ENCODE measurements around the gene RNF112.
"Not testable (repeated sequence)": the region's sequence is repeated elsewhere in the genome, so short reads cannot be mapped to it uniquely, and the experiment has no call there.

The RNF112 gene

DNA sequence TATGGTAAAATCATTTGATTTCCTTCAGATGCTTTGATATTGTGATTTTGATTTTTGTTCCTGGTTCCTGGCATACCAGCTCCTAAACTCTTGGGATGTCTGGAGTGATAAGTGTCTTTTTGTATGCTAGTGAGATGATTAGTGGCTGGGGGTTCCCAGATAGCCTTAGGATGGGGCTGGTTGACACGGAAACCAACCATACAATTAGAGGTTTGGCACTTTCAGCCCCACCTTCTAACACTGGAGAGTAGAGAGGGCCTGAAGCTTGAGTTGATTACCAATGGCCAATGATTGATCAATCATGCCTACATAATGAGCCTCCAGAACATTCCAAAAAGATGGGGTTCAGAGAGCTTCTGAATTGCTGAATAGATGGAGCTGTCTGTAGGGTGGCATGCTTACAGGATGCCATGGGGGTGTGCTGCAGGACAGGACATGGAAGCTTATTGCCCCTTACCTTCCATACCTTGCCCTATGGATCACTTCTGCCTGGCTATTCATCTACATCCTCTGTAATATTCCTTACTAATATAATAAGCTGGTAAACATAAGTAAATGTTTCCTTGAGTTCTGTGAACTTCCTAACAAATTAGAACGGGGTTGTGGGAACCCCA lies 22.8 kb downstream of the RNF112 start:
- no peak for DNase-seq (ENCODE audit: low read depth)
- H3K4me3 ChIP-seq (ENCODE audit: low read depth, low read length) = no peak overlapping the region

DNA sequence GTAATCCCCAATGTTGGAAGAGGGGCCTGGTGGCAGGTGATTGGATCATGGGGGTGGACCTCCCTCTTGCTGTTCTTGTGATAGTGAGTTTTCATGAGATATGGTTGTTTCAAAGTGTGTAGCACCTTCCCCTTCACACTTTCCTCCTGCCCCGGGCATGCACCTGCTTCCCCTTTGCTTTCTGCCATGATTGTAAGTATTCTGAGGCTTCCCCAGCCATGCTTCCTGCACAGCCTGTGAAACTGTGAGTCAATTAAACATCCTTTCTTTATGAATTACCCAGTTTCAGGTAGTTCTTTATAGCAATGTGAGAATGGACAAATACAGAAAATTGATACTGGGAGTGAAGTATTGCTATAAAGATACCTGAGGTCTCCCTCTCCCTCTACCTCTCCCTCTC lies 29.4 kb downstream of the RNF112 start:
- no peak for DNase-seq (ENCODE audit: low read depth)
- H3K4me3 ChIP-seq (ENCODE audit: low read depth, low read length) = no peak overlapping the region

DNA sequence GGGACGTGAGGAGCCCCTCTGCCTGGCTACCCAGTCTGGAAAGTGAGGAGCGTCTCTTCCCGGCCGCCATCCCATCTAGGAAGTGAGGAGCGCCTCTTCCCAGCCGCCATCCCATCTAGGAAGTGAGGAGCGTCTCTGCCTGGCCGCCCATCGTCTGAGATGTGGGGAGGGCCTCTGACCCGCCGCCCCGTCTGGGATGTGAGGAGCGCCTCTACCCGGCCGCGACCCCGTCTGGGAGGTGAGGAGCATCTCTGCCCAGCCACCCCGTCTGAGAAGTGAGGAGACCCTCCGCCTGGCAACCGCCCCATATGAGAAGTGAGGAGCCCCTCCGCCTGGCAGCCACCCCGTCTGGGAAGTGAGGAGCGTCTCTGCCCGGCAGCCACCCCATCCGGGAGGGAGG lies 30.3 kb downstream of the RNF112 start:
- H3K4me3 ChIP-seq (ENCODE audit: low read depth, low read length); DNase-seq (ENCODE audit: low read depth): not testable (repeated sequence)

DNA sequence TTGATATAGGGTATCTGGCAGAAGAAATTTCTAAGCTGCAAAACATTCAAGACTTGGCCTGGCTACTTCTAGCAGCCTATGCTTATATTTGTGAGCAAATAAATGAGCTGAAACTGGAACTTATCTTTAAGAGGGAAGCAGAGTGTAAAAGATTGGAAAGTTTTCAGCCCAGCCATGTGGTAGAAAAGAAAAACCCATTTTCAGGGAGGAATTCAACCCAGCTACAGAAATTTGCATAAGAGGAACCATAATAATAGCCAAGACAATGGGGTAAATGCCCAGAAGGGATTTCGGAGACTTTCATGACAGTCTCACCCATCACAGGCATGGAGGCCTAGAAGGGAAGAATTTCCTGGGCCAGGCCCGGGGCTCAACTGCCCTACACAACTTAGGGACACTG lies 31.7 kb downstream of the RNF112 start:
- no peak for DNase-seq (ENCODE audit: low read depth)
- H3K4me3 ChIP-seq (ENCODE audit: low read depth, low read length) = no peak overlapping the region

DNA sequence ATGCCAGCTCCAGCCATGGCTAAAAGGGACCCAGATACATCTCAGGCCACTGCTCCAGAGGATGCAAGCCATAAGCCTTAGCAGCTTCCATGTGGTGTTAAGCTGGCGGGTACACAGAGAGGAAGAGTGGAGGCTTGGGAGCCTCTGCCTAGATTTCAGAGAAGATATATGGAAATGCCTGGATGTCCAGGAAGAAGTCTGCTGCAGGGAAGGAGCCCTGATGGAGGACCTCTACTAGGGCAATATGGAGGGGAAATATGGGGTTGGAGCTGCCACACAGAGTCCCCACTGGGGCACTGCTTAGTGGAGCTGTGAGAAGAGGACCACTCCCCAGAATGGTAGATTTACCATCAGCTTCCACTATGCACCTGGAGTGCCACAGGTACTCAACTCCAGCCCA lies 32.1 kb downstream of the RNF112 start:
- no peak for DNase-seq (ENCODE audit: low read depth)
- H3K4me3 ChIP-seq (ENCODE audit: low read depth, low read length) = no peak overlapping the region

DNA sequence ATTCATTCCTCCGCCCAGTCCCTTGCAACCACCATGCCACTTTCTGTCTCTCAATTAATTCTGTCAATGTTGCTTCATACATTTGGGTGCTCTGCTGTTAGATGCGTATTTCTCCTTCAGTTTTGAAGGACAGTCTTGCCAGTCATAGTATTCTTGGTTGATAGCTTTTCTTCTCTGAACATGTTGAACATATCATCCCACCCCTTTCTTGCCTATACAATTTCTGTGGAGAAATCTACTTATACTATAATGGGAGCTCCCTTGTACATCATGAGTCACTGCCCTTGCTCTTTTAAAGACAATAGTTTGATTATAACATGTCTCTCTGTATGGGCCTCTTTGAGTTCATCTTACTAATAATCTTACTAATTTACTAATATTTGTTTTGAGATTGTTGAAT lies 34.1 kb downstream of the RNF112 start:
- no peak for DNase-seq (ENCODE audit: low read depth)
- no peak overlapping the region for H3K4me3 ChIP-seq (ENCODE audit: low read depth, low read length)

DNA sequence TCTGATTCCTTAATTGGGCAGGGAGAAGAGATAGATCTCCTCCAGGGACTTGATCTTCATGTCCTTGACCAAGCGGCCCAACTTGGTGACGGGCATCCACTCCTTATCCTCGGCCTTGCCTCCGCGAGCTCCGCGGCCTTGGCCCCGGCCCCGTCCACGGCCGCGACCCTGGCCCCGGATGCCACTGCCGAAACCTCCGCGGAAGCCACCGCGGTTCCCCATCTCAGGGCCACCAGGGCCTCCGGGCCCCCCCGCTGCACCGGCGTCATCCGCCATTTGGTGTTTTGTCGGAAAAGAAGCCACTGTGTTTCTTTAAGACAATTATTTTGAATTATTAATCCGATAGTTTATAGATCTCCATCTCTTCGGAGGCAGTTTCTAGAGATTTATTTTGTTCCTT lies 35.5 kb downstream of the RNF112 start:
- H3K4me3 ChIP-seq (ENCODE audit: low read depth, low read length); DNase-seq (ENCODE audit: low read depth): not testable (repeated sequence)

DNA sequence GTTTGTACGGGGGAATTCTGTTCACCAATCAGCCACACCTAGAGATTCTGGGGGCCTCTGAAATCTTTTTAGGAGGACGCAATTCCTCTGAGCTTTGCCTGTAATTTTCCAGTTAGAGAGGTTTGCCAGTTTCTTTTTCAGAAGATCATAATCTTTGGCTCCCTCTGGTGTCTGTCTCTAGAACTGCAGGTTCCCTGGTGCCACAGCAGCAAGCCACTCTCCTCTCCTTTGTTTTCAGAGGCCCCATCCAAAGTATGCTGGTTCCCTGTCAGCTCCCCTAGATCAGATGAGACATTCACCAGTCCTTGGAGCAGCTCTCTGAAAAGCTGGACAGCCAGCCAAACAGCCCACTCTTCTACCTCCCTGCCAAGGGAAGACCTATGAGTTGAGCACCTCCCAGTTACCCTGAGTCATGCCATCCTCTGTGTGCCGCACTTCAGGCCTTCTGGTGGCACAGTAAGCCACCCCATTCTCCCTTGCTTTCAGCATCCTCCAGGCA lies 36.1 kb downstream of the RNF112 start:
- DNase-seq (ENCODE audit: low read depth) = no peak
- H3K4me3 ChIP-seq (ENCODE audit: low read depth, low read length) = no peak overlapping the region

DNA sequence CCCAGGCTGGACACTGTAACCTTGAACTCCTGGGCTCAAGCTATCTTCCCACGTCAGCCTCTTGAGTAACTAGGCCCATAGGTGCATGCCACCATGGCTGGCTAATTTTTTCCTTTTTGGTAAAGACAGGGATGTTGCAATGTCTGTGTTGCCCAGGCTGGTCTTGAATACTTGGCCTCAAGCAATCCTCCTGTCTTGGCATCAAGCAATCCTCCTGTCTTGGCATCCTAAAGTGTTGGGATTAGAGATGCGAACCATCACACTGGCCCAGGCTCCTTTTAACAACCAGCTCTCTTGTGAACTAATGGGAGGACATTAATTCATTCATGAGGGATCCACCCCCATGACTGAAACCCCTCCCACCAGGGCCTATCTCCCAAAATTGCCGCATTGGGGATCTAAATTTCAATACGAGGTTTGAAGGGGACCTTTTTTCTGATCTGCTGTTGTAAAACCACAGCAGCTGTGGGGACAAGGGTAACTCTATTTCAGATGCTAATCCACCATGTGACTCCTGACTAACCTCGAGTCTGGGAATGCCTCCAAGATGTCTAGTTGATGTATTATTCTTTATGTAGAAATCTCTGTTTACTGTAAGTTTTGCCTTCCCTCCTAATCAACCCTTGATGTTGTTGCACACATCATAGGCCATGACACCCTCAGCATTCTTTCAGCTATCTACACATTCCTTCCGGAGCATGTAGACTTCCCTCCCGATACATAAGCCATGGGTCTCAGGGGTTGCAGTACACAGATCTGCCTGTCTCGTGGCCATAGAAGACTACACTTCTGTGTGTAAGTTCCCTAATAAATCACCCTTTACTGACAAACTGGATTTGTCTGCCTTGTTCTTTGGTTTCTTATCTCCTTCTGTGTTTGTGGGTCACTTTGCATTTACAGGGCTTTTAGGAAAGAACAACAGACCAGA lies 37.6 kb downstream of the RNF112 start:
- peak; percentile 88 for DNase-seq (ENCODE audit: low read depth)

DNA sequence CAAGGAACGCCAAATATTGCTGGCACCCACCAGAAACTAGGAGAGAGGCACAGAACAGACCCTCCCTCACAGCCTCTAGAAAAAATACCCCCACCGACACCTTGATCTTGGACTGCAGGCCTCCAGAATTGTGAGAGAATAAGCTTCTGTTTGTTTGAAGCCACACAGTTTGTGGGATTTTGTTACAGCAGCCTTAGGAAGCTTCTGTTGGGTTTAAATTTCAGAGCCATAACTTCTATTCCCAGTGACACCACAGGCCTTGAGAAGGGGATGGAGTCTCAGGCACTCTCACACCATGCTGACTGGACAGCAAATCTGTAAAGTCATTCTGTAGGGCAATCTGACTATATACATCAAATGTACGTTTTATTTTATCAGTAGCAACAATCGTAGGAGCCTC lies 38.6 kb downstream of the RNF112 start:
- no peak overlapping the region for H3K4me3 ChIP-seq (ENCODE audit: low read depth, low read length)
- DNase-seq (ENCODE audit: low read depth) = no peak

More for the DNA sequence above, 37.6 kb downstream of the RNF112 start:
- H3K4me3 ChIP-seq (ENCODE audit: low read depth, low read length) = no peak overlapping the region

DNA sequence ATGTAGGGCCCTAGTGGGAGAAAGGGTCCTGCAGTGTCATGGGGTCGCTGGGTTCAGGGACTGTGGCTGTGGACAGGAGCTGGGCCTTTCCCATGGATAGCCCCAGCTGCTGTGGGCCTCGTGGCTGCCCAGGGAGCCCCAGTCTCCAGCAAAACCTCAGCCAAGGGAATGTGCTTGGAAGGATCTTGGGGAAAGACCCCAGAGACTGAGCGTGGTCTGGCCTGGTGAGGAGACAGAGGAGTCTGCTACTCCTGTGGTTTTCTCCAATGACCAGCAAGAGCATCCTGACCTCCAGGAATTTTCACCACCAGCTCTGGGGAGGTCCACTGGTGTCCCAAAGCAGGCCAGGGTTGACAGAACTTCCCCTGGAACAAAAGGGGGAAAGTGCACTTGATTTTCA lies 42.3 kb downstream of the RNF112 start:
- no peak overlapping the region for H3K4me3 ChIP-seq (ENCODE audit: low read depth, low read length)
- DNase-seq (ENCODE audit: low read depth) = no peak

DNA sequence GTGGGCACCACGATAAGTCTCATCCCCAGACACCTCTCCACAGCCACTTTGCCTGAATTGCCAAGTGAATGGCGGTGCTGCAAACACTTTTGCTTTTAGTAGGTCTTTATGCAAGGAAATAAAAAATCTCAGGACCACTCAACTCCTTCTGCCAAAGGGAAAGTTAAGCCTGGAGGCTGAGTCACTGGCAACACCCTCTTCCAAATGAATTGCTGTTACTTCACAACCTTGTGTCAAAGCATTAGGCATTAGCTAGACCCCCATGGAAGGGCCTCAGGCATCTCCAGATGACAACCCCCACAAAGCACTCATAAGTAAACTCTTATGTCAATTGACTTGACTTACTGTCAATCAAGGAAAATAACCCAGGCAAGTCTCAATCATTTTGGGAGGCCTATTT lies 43.0 kb downstream of the RNF112 start:
- H3K4me3 ChIP-seq (ENCODE audit: low read depth, low read length) = no peak overlapping the region
- DNase-seq (ENCODE audit: low read depth) = no peak

DNA sequence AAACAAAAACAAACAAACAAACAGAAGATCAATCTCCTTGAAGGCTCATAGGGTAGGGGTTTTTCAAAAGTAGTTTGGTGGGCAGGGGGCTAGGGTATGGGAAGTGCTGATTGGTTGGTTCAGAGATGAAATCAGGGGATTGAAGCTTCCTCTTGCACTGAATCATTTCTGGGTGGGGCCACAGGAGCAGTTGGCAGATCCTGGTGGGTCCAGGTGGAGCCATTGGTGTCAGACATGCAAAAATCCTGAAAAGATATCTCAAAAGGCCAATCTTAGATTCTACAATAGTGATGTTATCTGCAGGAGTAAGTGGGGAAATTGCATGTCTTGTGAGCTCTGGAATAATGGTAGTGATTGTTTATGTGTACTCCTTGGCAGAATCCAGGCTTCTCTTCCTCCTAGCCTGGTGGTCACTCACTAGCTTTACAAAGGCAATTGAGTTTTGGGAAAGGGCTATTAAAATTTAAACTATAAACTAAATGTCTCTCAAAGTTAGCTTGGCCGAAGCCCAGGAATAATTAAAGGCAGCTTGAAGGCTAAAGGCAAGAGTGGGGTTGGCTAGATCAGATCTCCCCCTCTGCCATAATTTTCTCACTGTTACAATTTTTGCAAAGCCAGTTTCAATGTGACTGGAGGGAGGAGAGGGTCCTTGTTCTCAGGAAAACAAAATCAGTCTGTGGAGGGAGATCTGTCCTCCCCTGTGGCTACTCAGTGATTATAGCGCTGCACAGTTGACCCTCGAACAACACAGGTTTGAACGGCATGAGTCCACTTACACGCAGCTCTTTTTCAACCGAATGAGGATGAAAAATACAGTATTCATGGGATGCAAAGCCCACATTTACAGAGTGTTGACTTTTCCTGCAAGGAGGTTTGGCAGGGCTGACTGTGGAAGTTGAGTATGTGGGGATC lies 45.2 kb downstream of the RNF112 start:
- no peak for DNase-seq (ENCODE audit: low read depth)
- H3K4me3 ChIP-seq (ENCODE audit: low read depth, low read length) = no peak overlapping the region

DNA sequence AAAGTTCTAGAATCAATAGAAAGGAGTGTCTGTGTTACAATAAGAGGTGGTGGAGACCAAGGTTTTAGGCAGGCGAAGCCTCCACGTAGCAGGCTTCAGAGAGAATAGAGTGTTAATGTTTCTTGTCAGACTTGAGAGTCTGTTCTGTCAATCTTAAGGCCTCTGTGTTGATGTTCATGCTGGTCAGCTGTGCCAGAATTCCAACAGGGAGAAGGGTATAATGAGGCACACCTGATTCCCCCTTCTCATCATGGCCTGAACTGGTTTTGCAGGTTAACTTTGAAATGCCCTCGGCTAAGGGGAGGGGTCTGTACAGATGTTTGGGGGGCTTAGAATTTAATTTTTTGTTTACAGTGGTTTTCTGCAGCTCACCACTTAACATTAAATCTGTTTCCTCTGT lies 46.0 kb downstream of the RNF112 start:
- no peak overlapping the region for H3K4me3 ChIP-seq (ENCODE audit: low read depth, low read length)
- DNase-seq (ENCODE audit: low read depth) = no peak

DNA sequence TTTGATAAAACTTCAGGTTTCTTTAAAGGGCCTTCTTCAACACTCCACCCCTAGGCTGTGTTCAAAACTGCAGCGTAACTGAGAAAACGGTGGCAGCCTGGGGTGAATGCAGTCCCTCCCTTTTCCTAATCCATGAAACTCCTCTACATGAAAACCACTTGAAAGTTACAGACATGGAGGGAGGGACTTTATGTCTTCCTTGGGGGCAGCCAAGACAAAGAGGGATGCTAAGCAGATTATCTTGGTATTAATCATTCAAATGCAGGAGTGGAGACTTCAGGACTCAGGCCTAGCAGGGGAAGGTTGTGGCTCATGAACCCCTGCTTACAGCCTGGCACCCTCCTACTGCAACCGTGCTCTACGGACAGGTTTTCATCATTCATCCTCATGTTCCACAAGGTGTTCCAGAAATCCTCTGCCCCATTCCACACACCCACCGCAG lies 46.8 kb downstream of the RNF112 start:
- H3K4me3 ChIP-seq (ENCODE audit: low read depth, low read length) = no peak overlapping the region

DNA sequence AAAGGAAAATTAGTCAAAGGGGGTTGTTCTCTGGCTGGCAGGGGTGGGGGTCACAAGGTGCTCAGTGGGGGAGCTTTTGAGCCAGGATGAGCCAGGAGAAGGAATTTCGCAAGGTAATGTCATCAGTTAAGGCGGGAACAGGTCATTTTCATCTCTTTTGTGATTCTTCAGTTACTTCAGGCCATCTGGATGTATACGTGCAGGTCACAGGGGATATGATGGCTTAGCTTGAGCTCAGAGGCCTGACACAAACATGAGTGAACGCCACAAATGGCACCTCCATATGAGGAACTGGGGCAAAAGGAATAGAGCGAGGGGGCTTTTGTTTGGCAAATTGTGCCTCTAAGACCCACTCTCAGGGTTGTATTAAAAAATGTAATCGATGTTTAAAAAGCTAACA lies 47.4 kb downstream of the RNF112 start:
- H3K4me3 ChIP-seq (ENCODE audit: low read depth, low read length); DNase-seq (ENCODE audit: low read depth): not testable (repeated sequence)

More for the DNA sequence above, 46.8 kb downstream of the RNF112 start:
- no peak for DNase-seq (ENCODE audit: low read depth)

DNA sequence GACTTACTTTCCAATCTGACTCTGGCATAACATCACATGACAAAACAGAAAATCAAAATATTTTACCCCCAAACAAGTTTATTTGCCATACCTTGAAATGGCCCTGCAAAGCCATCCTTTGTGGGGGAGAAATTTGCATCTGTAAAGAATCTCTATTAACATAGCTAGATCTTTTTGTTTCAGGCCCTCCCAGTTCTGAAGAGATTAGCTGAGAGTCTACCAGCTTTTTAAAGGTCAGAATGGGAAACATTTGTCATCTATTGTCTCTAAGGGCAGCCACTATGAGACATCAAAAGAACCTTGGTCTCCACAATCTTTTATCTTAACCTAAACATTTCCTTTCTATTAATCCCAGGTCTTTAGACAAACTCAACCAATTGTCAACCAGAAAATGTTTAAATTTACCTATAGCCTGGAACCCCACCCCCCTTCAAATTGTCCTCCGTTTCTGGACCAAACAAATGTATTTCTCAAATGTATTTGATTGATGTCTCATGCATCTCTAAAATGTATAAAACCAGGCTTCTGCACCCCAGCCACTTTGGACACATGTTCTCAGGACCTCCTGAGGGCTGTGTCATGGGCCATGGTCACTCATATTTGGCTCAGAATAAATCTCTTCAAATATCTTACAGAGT lies 48.1 kb downstream of the RNF112 start:
- DNase-seq (ENCODE audit: low read depth); H3K4me3 ChIP-seq (ENCODE audit: low read depth, low read length): not testable (repeated sequence)

DNA sequence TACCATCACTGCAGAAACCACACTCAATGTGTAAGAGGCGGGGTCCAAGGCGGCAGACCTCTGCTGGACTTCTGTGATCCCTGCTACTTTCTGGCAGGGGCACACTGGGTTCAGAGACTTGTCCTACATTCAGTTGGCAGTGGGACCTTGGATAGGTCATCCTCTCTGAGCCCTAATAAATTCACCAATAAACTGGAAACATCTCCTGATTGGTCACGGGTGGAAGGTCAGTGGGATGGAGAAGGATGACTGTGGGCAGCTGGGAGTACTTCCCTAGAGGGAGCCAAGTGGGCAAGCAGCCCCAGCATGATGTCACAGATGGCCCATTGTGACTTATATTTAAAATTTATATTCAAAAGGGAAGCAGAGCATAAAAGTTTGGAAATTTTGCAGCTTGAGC lies 49.7 kb downstream of the RNF112 start:
- DNase-seq (ENCODE audit: low read depth) = no peak

DNA sequence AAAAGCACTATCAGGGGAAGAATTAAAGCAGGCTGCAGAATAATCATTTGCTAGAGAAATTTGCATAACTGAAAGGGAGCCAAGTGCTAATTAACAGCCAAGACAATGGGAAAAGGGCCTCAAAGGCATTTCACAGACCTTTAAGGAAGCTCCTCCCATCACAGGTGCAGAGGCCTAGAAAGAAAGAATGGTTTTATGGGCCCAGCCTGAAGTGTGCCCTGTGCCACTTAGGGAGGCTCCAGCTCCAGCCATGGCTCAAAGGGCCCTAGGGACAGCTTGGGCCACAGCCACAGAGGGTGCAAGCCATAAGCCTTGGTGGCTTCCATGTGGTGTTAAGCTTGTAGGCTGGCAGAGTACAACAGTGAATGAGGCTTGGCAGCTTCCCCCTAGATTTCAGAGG lies 50.1 kb downstream of the RNF112 start:
- DNase-seq (ENCODE audit: low read depth) = no peak
- H3K4me3 ChIP-seq (ENCODE audit: low read depth, low read length) = no peak overlapping the region

More for the DNA sequence above, 49.7 kb downstream of the RNF112 start:
- no peak overlapping the region for H3K4me3 ChIP-seq (ENCODE audit: low read depth, low read length)
